BJ (cell line): Measurements from ENCODE around the gene KAT5. TPM values are rescaled to one million over a fixed set of nuclear protein-coding genes. Genes with fewer than 3 reads are reported as not detected.

Experiments
- CTCF ChIA-PET: fragments of 350-600 bp; formaldehyde crosslinking; extraction: SDS; loops from one replicate; lab custom pipeline; 2021; ENCODE audit warnings: antibody characterized with exemption, inconsistent platforms; lab: Yijun Ruan, JAX
- POLR2A ChIA-PET: fragments of 300-600 bp; sonication (Branson Sonifier 250); formaldehyde crosslinking; extraction: SDS; loops from one replicate; lab custom pipeline; 2021; ENCODE audit warnings: antibody characterized with exemption; lab: Charles Lee
- DNase-seq: peaks from one replicate; pipeline ENCODE4 v3.0.0-alpha.2; 2011; ENCODE audit warnings: low read depth
- H3K27me3 ChIP-seq: 2 replicates; pipeline ENCODE4 v1.6.0; 2011; ENCODE audit warnings: low read length; ENCODE audit not compliant: control insufficient read depth, insufficient read depth
- H3K36me3 ChIP-seq: 2 replicates; pipeline ENCODE4 v1.5.1; 2011; ENCODE audit warnings: low read length; ENCODE audit not compliant: control insufficient read depth, insufficient read depth
- H3K4me3 ChIP-seq: 2 replicates; pipeline ENCODE4 v1.5.1; 2011; ENCODE audit warnings: low read depth, mild to moderate bottlenecking, control low read depth, low read length
- CTCF ChIP-seq: IDR thresholded peaks from 2 replicates; pipeline ENCODE4 v1.5.1; 2011; ENCODE audit warnings: low read depth, mild to moderate bottlenecking, control low read depth, inconsistent platforms, low read length, moderate library complexity; ENCODE audit not compliant: insufficient read depth
- polyA plus RNA-seq: library from polyadenylated mRNA; depleted of rRNA; stranded (reverse); fragments of >200 nt; gene quantifications from 2 replicates; pipeline ENCODE4 v1.2.3, GENCODE V29; 2011

Gene KAT5
- polyA plus RNA-seq, 1 experiment: 50.9 TPM

- peaks cover 26% of the 10 kb centered on the region for H3K36me3 ChIP-seq
- peak; percentile 6; the same call in 1 of the 2 replicates for TF ChIP-seq CTCF
- DNase-seq: no peak
- ChIA-PET CTCF (interaction anchor here (0.8 to 3.2 kb wide), 10 partner anchors 8 to 296 kb away, joined by 3 to 20 read pairs (median 4); partner anchors contain the start of genes KAT5 and RELA), POLR2A (interaction anchor here (0.6 to 0.8 kb wide), 3 partner anchors 8 to 473 kb away, joined by 3 to 17 read pairs (median 4); partner anchors contain the start of gene FIBP)
- H3K27me3 ChIP-seq: no peaks in the 10 kb centered on the region
- peak overlapping the region; percentile 60 for H3K4me3 ChIP-seq
Measured at GRCh38 chr11:65719871-65720210, 7.8 kb downstream of the KAT5 start.

- H3K4me3 ChIP-seq: peak within 1 kb of the TSS; percentile 60
- POLR2A ChIA-PET: interaction anchor here (0.6 to 0.8 kb wide), 4 partner anchors 8 to 474 kb away, joined by 3 to 17 read pairs (median 4); partner anchors contain the start of genes FIBP and KAT5
- CTCF ChIA-PET: interaction anchor here (0.7 to 3.2 kb wide), 10 partner anchors 8 to 295 kb away, joined by 3 to 20 read pairs (median 3); partner anchors contain the start of genes KAT5 and RELA
- no peaks in the 10 kb centered on the region for H3K27me3 ChIP-seq
- DNase-seq: peak; percentile 30
- TF ChIP-seq CTCF: no peak
- H3K36me3 ChIP-seq: peaks cover 22% of the 10 kb centered on the region
Measured at GRCh38 chr11:65720211-65720934, 8.3 kb downstream of the KAT5 start, which contains the start of gene RNASEH2C. Gene RNASEH2C, minus strand, starts transcription at chr11:65720798. Its CDS starts 40 bp downstream, at chr11:65720758.

GRCh38 chr11:65722261-65722660 lies 10.2 kb downstream of the KAT5 start:
- no peak for DNase-seq
- Histone ChIP-seq H3K27me3 (no peaks in the 10 kb centered on the region; the same call in 1 of the 2 replicates), H3K36me3 (peaks cover 13% of the 10 kb centered on the region), H3K4me3 (no peak overlapping the region)
- TF ChIP-seq CTCF: no peak
- POLR2A ChIA-PET: no interaction called here
- CTCF ChIA-PET: interaction anchor here (0.7 to 1.3 kb wide), 3 partner anchors 10 to 95 kb away, joined by 3 to 4 read pairs (median 3); partner anchors contain the start of gene KAT5

- no peaks in the 10 kb centered on the region for H3K36me3 ChIP-seq
- POLR2A ChIA-PET: no interaction called here
- no peak for TF ChIP-seq CTCF
- H3K27me3 ChIP-seq: peaks cover 2% of the 10 kb centered on the region
- no peak overlapping the region for H3K4me3 ChIP-seq
- CTCF ChIA-PET: interaction anchor here (0.7 to 2.0 kb wide), 3 partner anchors 9 to 173 kb away, joined by 3 to 5 read pairs (median 3); no protein-coding TSS in a partner anchor
- no peak for DNase-seq
Measured at GRCh38 chr11:65726660-65727059, 14.6 kb downstream of the KAT5 start.

GRCh38 chr11:65727865-65728264 lies 15.8 kb downstream of the KAT5 start:
- Histone ChIP-seq H3K4me3 (no peak overlapping the region), H3K27me3 (peaks cover 2% of the 10 kb centered on the region), H3K36me3 (no peaks in the 10 kb centered on the region)
- POLR2A ChIA-PET: no interaction called here
- CTCF ChIA-PET: interaction anchor here (1.1 to 2.1 kb wide), 6 partner anchors 8 to 90 kb away, joined by 3 to 8 read pairs (median 4); no protein-coding TSS in a partner anchor
- TF ChIP-seq CTCF: no peak
- no peak for DNase-seq
